Hepatocyte (in vitro differentiated cells): ENCODE measurements around the gene SLC43A1.

Experiments
- CTCF ChIP-seq: fragments of 200-600 bp; sonication (generic); IDR thresholded peaks from 2 replicates; pipeline ENCODE4 v1.5.1; 2016; ENCODE audit warnings: antibody characterized with exemption, mild to moderate bottlenecking; ENCODE audit not compliant: poor library complexity
- EZH2 ChIP-seq: fragments of 200-600 bp; sonication (generic); IDR thresholded peaks from 2 replicates; pipeline ENCODE4 v1.6.1; 2016; ENCODE audit warnings: antibody characterized with exemption, mild to moderate bottlenecking, borderline replicate concordance

DNA sequence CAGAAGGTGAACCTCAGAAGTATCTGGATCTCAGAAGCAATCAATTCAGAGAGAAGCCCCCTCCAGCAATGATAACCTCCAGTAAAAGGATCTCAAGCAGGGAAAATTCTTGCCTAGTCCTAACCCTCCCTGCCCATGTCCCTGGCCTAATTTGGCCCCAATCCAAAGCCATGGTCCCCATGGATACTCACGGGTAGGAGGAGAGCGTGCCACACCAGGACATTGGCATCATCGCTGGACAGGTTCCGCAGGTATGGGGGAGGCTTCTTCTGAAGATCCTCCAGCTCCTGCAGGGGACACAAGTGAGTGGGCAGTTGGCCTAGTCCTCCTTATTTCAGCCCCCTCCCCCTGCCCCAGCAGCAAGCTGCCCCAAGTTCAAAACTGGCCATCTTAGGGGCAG, 44.6 kb upstream of the SLC43A1 start:
- TF ChIP-seq CTCF = no peak
- TF ChIP-seq EZH2 = no peak
